Measurements from ENCODE around the gene PLEKHA1.

PLEKHA1 gene

DNA sequence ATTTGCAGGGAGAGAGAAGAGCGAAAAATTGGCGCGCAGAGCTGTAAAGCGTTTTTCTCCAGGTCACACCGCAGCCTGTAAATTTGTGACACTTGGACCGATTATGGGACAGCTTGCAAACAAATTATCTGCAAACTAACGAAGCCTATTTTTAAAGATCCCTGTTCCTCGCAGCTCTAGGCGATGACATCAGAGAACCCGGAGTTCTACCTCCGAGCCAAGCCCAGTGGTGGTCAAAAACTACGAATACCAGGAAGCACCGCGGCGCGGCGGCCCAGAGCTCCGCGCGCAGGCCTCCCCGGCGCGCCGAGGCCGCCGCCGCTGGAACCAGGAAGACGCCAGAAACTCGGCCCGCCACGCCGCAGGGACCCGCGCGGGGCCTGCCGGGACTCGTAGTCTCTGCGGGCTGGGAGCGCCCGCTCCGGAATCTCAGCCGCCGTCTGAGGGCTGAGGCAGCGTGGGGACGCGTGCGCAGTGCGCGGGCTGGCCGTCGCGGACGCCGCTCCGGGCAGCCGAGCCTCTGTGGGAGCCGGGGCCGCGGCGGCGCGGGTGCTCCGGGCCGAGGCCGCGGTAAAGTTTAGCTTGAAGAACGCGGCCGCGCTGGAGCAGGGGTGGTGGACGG is at the start of gene PLEKHA1:
Gene PLEKHA1, plus strand, starts transcription at position 472 of the 622 bp plus-strand sequence. CDS start 18,493 bp downstream, outside the sequence.
- DNase-seq (ENCODE audit: low spot score), result peak; percentile 99

DNA sequence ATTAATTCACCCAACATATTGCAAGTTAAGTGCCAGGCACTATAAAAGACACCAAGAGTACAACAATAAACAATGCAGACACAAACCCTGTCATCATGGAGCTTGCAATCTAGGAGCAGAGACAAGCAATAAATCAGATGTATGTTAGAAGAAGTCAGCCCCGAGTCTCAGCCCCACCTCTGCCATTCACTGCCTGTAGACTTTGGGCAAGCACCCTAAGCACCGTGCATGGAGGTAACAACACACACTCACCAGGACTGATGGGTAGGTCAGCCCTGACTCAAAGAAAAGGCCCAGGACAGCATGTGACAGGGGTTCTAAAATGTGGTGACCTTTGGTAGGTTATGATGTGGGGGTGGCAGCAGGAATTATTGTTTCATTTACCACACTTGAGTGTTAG is 49.3 kb upstream of the PLEKHA1 start:
- DNase-seq (ENCODE audit: low spot score), result no peak

DNA sequence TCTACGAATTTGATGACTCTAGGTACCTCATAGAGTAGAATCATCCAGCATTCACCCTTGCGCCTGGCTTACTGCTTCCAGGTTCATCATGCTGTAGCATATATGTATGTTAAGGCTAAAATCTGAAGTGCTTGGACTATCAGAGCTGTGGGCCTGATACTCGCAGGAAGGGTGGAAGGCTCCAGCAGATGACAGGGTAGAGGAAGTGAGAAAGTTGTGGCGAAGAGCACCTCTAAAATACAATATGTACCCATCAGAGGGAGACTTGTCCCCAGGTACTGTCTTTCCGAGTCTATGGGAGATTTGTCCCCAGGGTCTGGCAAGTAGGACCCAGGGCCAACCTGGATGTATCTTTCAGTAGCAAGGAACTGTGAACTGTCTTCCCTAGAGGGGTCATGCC is 48.1 kb upstream of the PLEKHA1 start:
- DNase-seq (ENCODE audit: low spot score), result no peak

DNA sequence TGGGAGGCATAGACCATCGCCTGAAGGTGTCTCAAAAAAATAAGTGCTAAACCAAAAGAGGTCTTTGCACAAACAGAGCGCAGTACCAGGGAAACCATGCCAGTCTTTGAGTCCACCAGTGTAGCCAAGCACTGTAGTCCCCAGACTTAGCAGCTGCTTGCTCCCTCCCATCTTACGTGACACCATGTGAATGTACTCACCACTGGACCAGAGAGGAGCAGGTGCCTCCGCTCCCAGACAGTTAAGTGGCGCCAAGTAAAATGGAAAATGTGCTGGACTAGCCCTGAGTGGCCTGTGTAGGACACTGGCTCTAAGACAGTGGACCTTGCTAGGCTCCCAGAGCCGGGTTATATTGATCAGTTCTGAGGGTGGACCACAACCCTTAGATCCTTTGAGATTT is 47.7 kb upstream of the PLEKHA1 start:
- DNase-seq (ENCODE audit: low spot score), result no peak

DNA sequence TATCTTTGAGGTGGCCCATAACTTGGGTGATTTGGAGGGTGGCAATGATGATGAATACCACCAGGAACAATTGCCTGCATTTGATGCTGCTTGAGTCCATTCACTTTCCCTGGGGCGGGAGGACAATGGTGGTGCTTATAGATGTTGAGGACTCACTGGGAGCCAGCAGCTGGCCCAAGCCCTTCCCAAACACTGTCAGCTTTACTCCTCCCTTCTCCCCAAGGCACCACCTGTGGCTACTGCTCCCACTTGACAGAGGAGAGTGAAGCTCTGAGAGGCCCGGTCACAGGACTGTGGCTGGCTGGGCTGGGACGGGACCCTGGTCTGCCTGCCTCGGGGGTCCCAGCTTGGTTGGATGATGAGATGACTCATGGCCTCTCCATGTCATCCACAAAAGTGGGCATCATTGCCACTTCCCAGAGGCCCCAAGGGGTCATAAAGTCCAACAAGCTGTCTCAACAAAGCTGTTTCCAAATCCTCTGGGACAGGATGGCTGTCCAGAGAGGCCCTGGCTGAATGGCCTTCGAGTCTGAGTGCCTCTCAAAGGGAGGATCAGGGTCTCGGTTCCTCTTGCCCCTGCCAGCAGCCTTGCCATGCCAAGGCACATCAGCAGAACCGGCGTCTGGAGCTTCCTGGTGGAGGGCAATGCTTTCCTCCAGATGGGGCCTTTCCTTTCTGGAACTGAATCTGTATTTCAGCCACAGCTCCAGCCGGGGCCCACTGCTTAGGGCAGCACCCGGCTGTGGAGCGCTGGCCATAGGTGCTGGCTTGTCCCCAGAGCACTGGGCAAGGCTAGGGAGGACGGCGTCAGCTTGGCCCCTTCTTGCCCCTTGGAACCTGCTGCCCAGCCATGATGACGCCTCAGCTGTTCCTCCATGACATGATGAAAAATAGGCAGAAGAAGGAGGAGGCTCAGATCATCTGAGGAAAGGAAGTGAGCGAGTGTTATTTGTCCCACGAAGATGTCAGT is 47.0 kb upstream of the PLEKHA1 start:
- no peak for DNase-seq (ENCODE audit: low spot score)

DNA sequence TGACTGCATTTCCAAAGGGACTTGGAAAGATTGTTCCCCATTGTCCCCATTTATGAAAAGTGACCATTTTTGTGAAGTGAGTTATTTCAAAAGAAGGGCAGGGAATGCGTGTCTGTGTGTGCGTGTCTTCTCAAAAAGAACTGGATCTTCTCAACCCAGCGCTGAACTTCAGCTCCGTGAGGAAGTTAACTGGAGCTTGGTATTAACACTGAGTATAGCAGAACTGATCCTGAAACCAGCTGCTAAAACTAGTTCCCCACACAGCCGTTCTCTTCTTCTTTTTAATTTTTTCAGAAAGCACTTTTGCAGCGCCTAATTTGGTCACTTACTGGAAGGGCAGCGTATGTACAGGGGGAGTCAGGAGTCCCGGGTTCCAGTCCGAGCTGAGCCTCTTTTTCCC is 45.8 kb upstream of the PLEKHA1 start:
- DNase-seq (ENCODE audit: low spot score), result no peak

DNA sequence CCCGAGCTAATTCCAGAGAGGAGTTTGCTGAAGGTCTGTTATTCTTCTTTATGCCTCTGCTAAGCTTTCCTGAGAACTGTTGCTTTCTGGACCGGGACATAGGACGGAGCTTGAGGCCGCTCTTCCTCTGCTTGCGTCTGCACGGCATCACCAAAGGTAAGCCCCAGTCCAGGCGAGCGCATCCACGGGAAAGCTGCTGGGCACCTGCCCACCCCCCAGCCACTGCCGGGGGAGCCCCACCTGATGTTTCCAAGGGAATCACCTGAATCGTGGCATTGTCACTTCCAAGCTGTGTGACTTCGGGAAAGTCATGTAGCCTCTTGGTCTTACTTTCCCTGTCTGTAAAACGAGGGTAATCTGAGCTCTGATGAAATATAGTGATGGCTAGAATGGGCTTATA is 45.1 kb upstream of the PLEKHA1 start:
- no peak for DNase-seq (ENCODE audit: low spot score)

DNA sequence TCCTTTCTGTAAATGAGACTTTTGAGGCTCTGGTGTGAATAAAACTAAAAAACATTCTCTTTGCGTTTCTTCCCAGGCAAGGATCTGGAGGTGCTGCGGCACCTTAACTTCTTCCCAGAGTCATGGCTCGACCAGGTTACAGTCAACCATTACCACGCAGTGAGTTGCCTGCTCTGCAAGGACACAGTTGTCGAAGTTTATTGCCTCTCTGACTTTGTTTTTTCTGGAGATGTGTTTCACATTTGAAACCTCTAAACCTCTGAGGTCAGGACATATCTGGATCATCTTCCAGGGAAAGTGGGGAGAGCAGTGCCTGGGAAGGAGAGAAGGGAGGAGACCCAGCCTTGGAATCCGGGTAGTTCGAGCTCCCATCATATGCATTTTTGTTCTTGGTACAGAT is 43.4 kb upstream of the PLEKHA1 start:
- DNase-seq (ENCODE audit: low spot score), result no peak

DNA sequence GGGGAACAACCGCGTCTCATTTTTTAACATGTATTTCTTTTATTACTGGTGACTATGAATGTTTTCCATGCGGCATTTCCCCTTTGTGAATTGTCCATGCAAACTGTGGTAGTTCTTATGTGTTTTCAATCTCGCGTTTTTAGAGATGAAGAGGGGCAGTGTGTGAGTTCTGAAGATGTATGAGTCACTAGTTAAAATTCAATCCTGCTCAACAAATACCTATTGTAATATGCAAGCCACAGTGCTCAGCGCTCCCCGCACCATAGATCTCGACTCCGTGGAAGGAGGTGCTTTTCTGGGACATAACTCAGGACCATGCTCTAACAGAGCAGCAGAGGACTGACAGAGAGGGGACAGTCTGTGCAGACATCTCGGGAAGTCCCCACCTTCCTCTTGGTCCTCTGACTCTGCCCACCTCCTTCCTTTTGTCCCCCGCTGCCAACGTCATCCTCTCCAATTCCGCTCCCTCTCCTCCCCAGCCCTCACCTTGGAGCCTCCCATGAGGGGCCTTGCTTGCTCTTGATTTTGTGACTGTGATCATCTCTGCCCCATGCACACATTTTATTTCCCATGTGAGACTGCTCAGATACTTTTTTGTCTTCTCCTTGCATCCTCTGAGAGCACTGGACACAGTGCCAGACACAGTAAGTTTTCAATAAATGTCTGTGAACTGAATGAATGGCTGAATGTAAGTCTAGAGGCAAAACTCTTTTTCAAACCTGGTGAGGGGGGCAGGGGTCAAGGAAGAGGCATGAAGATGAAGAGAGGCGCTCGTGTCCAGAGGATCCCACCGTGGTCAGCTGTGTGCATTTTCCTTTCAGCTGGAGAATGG is 42.7 kb upstream of the PLEKHA1 start:
- no peak for DNase-seq (ENCODE audit: low spot score)

DNA sequence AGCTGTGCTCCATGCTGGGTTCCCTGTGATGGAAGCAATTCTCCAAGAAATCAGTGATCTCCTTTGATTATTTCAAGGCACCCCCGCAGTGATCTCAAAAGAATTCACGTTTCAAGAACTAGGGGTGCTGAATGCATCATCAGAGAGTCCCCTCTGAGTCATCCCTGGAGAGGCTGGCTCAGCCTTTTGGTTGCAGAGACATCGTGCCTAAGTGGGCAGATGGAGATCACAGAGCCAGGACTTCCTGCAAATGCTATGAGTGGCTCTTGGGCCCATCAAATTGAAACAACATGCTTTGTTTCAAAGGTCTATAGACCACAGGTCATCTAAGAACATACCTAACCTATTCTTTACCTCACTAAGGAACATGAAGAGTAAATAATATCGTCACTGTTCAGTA is 41.5 kb upstream of the PLEKHA1 start:
- DNase-seq (ENCODE audit: low spot score), result no peak

DNA sequence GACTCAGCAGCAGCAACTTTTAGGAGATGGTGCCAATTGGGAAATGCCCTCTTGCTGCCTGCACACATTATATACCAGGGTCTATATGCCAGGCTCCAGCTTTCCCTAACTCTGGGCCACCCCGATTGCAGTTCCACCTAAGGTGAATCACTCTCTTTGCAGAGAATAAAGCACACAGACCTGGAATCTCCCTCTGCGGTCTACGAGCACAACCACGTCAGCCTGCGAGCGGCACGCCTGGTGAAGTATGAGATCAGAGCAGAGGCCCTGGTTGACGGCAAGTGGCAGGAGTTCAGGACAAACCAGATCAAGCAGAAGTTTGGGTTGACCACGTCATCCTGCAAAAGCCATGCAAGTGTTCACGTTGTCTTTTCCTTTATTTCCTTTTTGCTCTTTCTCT is 38.2 kb upstream of the PLEKHA1 start:
- no peak for DNase-seq (ENCODE audit: low spot score)

DNA sequence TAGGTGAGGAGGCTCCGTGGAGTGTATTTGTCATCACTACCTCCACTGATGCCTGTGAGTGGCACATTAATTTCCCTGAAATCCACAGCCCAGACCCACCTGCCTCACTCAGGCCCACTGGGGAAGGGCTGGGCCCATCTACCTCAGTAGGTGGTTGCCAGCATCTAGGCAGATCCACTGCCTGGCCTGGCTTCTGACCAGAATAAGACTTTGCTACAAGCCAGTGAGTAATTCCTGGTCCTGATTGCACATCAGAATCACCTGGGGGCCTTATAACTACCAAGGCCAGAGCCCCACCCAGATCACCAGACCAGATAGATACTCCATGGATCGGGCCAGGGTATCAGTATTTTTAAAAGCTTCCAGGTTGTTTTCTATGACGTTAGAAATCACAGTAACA is 37.5 kb upstream of the PLEKHA1 start:
- no peak for DNase-seq (ENCODE audit: low spot score)

DNA sequence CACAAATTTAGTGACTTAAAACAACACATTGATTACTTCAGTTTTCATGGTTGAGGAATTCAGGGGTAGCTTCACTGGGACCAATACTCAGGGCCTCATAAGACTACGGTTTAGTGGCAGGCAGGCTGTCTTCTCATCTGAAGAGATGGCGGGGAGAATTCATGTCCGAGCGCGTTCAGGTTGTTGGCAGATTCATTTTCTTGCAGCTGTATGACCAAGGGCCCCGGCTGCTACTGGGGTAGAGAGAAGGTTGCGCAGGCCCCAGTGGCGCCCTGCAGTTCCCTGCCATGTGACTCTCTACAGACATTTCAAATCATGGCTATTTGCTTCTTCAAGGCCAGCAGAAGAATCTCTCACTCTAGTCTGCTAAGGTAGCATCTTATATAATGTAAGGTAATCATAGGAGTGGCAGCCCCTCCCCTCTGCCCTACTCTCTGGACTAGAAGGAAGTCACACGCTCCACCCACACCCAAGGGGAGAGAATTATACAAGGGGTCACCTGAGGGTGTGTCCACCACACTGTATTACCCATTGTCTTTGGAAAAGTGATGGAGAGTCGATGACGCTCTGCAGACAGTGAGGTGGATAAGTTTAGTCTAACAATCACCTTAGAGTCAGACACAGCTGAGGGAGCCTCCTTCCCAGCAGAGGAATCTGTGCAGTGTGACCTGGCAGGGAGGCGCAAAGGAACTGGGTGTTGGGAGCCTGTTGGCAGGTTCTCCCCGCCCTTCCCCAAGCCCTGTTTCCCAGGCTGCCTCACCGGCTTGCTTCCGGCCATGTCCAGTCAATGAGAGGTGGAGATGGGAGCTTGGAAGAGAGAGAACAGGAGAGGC is 35.7 kb upstream of the PLEKHA1 start:
- no peak for DNase-seq (ENCODE audit: low spot score)

DNA sequence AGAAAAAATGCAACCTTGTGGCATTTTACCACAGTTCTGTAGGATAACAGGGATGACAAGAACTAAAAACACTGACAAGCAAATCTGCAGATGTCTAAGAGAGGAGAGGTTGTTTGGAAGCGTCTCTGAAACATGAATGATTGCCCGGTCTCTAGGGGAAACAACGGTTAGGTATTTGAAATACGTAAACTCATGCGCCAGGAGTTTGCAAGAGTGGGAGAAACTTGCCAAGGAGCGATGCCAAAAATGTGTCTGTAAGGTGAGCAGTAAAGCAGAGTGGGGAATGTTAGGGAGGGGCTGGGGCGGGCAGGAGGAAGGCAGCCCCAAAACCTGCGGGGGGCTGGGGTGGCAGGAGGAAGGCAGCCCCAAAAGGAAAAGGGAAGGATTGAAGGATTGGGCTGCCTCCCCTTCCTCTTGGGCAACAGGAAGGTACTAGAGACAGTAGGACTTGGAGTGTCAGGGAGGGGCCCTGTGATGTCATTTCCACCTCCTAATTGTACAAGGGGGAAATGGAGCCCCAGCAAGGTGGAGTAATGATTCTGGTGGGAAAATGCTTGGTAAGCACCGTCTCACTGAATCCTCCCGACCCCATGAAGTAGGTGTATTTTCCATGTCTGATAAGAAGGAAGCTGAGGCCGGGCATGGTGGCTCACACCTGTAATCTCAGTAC is 33.2 kb upstream of the PLEKHA1 start:
- DNase-seq (ENCODE audit: low spot score), result no peak

DNA sequence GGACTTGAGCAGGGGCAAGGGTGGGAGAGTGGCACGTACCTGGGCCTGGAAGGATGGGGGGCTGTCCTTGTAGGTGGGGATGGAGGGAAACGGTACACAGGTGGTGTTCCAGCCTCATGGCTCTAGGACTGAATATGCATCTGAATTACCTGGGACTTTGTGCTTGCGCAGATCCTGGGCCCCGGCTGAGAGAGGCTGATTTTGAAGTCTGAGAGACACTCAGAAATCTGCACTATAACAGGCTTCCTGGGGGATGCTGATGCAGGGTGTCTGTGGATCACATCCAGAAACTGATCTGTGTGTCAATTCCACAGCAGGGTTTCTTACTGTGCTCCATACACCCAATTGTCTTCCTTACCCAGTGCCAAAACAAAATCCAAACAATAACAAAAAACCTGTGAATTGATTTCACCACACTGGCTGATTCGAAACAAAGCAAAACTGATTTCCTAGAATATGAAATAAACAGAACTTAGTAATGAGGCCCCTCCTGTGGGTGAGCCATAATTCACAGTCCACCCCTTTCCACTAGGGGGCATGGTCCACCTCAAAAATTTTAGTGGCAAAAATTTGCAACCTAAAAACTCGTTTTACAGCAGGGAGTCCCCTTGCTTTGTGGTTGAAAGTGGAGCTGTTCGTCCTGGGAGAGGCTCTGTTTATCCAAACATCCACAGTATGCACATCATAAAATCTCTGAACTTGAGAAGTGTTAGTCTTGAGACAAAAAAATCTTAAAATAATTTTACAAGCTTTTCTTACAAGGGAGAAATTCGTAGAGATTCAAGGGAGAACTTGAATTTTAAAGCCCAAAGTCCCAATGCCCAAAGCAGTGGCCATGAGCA is 32.0 kb upstream of the PLEKHA1 start:
- DNase-seq (ENCODE audit: low spot score), result peak; percentile 81

DNA sequence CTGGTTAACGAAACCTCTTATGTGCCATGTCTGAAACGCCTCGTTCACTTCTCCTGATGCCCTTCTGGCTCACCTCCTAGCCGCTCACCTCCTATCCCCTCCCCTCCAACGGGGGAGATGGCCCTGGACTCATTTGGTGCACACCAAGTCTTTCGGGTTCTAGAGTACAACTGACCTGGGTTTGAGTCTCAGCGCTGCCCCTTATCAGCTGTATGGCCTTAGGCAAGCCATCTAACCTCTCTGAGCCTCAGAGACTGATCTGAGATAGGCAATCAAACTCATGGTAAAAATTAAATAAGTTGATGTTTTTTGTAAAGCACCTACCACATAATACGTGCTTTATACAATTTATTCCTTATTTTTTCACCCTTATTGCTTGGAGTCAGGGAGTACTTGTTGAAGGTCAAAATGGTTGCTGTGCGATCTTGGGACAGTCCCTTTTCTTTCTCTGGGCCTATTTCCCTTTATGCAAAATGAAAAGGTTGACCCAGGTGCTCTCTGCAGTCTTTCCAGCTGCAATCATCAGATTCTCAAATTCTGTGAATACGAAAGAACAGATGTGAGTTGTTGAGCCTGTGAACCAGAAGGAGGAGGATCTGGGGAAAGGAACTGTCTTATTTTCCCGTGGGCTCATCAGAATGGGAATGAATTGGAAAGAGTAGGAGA is 31.2 kb upstream of the PLEKHA1 start:
- no peak for DNase-seq (ENCODE audit: low spot score)

DNA sequence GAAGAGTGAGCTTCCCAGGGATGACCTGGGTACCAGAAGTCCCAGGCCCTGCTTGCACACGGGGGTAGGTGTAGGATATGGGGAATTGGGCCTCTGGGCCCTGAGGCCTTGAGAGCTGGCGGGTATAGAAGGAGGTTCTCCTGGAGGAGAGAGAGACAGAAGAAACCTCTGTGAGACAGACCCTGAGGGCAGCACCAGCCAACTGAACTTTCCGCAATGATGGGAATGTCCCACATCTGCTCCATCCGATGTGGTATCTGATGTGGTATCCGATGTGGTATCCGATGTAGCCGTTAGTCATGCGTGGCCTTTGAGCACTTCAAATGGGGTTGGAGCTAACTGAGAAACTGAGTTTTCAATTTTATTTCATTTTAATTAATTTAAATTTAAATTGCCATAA is 30.6 kb upstream of the PLEKHA1 start:
- DNase-seq (ENCODE audit: low spot score), result no peak

DNA sequence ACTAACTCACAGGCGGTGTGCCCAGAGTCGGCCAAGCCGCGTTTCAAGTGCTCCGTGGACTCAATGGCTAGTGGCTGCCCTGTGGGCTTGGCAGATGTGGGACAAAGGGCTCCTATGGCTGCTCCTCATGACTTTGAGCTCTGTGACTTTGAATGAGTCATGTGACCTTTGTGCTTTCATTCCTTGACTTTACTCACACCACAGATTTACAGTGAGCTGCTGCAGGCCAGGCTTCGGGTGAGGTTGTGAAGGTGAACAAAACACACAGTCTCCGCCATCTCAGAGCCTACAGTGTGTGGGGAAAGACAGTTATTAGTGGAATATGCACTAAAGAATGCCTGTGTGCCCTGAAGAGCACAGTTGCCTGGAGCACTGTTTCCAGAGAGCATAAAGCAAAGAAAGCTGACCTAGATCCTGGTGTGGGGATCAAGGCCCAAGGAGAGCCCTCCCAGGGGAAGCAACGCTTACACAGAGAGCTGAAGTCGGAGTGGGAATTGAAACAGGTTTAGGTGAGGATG is 29.7 kb upstream of the PLEKHA1 start:
- DNase-seq (ENCODE audit: low spot score), result peak; percentile 20

DNA sequence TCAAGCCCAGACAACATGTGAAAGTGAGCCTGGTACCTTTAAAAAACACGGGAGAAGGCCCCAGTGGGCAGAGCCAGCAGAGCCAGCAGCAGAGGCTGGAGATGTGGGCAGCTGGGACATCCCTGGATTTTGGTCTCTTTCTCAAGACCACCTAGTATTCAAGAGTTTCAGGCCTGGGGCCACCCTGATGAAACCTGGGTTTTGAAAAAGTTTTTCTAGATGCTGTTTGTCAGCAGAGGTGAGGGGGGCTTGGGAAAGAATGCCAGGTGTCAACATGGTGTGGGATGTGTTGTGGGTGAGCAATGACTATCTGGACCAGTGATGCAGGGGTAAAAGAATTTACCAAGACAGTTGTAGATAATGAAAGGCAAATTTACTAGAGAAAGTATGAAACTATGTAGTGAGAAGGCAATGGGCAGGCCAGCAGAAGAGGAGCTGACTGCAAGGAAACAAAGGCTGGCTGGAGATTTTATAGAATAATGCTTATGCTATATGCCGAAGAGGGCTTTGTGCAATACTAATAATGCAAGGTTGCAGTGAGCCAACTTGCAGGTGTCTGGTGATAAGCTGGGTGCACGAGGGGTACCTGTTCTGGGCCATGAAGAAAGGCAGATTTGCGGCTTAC is 28.1 kb upstream of the PLEKHA1 start:
- no peak for DNase-seq (ENCODE audit: low spot score)
